SKM-1 (cell line): Measurements from ENCODE around the gene LMCD1.

ENCODE experiments used
- DNase-seq: peaks from one replicate; lab custom pipeline; 2025; ENCODE audit not compliant: unreplicated experiment; lab: John Stamatoyannopoulos, UW

LMCD1 gene

DNA sequence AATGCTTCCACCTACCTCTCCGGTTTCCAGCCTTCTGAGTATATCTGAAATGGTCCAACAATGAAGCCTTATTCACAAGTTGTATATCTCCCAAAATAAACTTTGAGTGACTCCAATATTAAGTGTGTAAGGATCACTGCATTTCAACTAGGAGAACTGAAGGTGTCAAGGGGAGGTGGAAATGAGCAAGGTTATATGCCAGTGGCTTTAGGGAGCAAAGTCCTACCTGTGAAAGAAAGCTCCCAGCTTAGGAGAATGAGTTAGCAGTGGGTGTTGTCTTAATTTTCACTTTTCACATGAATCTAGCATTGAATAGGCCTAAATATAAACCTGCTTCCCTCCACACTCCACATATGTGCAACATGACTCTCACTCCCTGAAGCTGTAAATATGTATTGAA, 29.0 kb downstream of the LMCD1 start:
- no peak for DNase-seq

DNA sequence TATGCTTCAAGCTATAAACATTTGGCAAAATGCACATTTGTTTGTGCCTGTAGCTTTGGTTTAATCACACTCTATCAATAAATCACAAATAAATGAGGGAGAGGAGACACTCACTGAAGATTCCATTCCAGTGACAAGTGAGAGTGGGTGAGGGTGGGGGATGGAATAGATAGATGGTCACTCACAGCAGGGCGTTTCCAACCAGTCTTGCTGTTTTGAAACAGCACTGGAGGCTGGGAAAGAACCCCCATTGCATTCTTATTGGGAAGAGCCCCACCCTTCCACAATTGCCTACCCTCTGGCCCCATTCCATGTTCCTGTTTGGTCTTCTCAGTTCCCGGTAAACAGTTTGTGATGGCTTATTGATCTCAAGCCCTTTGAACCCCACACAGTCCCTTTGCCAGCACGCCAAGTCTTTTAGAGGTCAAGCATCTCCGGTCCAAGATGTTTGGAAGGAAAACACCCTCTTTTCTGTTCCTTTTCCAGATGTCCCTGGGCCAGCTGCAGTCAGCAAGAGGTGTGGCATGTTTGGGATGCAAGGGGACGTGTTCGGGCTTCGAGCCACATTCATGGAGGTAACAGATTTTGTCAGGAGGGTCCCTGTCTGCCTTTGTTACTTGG, 30.7 kb downstream of the LMCD1 start:
- DNase-seq = no peak

DNA sequence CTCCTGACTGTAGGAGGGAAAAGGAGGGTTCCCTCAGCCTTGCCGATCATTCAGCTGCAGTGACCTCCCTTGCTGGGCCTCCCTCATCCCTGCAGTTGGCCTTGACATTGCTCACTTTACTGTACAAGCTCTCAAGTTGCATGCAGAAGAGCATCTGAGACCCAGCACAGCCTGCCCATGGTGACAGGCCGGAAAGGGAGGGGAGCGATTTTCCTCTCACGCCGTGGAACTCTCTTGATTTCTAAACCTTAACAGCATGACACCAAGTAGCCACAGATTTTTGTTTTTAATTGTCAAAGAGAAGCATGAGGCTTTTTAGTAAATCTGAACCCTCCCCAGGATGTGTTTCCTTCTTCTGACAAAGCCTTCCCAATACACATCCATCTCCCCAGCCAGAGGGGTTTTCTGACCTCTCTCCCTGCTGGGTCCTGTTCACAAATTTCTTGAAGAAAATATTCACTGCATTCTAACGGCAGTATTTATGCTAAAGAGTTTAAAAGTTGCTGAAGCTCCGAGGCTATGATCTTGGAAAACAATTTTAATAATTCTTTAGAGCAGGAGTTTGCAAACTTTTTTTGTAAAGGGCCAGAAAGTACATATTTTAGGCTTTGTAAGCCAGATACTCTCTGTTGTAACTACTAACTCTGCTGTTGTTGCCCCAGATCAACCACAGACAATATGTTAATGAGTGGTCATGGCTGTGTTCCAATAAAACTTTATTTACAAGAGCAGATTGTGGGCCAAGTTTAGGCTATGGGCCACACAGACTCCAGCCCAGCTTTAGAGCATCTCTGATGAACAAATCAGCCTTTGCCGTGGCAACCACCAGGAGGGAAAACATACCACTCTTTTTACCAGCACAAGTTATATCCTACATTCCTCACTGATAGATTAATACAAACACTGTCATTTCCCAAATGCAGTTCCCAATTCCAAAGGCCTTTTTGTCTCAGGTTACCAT, 34.8 kb downstream of the LMCD1 start:
- DNase-seq = no peak

DNA sequence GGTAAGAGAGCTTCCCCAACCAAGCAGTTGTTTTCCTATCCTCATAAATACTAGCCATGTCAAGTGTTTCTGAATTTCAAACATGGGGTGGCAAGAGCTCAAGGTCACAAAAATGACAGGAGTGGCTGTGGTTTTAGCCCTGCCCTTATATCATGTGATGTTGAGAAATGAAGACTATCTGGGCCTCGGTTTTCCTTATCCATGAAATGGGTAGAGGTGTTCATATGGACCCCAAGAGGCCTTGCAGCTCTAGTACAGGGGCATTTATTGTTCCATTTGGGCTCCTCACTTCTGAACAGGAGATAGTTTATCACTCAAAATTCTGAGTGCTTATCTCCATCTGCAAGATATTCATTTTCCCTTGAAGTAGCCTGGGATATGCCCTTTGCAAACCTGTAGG, 35.8 kb downstream of the LMCD1 start:
- DNase-seq = no peak

DNA sequence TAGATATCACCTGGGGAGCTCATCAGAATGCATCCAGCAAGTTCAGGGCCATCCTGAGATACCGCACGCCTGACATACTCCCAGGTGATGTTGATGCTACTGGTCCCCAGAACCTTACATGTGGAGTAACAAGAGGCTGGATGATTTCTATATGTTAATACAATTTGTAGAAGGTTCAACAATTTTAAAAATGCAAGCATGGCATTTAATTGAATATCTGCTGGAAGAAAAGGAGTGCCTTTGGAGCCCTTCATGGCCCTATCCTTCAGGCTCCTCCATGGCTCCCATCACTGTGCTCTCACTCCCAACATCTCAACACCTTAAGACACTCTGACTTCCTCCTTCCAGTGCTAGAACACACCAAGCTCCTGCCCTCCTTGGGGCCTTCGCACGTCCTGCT, 36.6 kb downstream of the LMCD1 start:
- DNase-seq = no peak

DNA sequence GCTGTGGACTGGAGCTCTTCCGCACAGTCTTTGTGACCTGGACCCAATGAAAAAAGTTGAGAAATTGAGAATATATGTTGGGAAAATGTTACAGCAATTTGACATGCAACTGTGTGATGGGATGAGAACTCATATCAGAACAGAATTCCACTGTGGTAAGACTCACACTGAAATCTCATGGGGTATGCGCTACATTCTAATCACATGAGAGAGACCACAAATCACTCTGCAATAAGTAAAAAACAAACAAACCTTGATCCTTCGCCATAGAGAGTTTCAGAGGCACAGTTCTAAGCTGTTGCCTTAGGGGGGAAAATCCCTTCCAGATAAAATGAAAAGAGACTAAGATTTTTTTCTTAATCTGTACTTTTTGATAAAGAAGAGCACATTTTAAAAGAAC, 37.3 kb downstream of the LMCD1 start:
- no peak for DNase-seq

DNA sequence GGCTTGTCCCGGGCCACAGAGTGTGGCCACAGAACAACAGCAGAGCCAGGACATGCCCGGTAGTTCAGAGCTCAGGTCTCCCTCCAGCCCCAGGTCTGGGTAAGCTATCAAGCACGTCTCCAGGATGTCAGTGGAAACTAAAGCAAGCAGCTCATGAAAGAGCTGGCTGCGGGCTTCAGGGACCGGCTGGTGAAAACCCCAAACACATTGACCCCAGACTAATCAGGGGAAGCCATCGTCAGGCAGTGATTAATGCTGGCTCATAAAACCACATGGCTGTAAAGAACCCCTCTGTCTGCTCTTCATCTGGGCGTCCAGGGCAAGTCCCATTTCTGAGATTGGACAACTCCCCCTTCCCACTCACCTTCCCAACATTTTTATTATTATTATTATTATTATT, 37.8 kb downstream of the LMCD1 start:
- no peak for DNase-seq

DNA sequence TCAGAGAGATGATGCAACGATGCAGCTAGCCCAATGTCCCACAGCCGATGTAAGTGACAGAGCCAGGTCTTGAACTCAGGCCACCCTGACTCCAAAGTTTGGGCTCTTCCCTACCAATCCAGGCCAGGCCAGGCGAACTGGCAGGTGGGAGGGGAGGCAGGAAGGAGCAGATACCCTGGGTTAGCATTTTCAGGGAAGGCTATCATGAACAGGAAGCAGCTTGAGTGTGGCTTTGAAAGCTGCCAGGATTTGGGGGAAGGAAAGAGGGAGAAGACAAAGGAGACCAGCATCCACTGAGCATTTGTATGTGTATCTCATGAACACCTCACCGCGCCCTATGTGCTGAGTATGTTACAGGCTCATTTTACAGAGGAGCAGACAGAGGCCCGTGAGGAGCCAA, 38.8 kb downstream of the LMCD1 start:
- no peak for DNase-seq

DNA sequence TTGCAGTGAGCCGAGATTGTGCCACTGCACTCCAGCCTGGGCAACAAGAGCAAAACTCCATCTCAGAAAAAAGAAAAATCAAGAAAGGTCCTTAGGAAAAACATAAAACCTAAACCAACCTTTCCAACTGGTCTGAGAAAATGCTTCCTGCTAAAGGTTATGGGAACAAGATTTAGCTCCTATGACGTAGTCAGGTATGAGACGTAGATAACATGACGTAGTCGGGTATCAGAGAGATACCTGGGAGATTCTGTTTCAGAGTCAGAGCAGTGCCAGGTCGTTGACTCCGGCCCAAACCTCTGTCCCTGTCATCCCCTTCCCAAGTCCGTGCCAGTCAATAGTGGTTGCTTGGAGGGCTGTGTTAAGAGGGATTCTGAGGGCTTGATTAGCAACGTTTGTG, 39.9 kb downstream of the LMCD1 start:
- DNase-seq = no peak

DNA sequence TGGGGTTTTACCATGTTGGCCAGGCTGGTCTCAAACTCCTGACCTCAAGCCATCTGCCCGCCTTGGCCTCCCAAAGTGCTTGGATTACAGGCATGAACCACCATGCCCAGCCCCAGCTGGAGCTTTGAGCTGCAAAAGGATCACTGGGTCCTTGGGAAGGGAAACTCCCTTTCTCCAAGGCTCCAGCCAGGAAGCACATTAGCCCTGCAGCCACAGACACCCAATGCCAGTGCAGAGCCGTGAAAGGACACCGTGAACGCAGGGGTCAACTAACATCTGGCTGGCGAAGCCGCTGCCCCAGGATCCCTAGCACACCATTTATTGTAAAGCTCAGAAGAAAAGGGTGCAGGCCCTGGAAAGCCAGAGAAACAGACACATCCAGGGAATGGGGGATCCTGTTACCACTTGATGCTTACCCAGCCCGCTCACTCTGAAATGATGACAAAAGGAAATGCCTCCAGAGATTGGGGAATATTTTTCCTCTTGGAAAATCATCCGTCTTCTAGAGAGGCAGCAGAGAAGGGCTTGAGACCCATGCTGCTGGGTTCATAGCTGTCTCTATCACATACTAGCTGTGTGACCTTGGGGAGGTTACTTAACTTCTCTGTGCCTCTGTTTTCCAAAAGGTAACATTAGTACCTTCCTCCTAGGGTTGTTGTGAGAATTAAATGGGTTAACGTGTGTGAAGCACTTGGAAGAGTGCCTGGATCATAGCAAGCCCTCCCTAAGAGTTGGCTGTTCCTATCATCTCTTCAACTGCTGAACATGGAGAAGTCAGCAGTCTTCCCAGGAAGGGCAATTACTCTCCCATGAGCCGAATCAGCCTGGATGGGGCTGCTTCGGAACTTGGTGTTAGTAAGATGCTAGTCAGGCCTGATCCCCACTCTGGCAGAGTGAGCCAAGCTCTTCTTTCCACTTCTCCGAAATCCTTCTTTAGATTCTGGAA, 40.8 kb downstream of the LMCD1 start:
- no peak for DNase-seq

DNA sequence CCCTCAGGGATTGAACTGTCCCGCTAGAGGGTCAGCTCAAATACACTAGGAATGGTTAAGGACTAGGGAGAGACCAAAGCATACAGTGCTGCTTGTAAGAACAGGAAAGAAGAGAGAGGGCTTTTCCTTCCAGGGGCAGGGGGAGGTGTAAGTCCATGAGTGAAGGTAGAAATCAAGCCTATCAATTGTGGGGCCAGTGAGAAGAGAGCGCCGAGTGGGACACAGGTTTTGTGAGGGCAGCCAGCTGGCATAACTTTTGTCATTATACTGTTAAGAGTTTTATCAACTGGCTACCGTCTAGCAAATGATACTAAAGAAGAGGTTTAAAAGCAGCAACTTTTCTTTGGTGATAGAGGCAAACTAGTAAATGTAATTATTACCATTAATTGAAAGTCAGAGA, 45.0 kb downstream of the LMCD1 start:
- no peak for DNase-seq

DNA sequence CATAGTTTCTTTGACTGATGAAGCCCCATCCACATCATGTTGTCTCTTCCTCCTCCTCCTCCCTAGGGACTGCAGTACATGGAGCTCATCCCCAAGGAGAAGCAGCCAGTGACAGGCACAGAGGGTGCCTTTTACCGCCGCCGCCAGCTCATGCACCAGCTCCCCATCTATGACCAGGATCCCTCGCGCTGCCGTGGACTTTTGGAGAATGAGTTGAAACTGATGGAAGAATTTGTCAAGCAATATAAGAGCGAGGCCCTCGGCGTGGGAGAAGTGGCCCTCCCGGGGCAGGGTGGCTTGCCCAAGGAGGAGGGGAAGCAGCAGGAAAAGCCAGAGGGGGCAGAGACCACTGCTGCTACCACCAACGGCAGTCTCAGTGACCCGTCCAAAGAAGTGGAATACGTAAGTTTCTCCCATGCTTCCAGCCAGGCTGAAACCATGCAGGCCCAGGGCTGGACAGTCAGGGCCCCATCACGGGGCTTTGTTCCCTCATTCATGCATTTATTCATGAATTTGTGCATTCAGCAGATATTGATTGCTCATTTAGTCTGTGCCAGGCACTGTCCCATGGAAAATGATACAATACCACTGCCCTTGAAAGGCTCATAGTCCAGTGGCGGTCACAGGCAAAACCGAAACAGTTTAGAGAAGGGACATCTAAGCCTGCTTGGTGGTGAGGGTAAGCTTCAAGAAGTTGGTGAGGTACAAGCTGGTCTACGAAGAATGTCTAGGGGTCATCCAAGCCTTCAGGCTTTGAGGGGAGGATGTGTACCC, 47.1 kb downstream of the LMCD1 start:
- no peak for DNase-seq

DNA sequence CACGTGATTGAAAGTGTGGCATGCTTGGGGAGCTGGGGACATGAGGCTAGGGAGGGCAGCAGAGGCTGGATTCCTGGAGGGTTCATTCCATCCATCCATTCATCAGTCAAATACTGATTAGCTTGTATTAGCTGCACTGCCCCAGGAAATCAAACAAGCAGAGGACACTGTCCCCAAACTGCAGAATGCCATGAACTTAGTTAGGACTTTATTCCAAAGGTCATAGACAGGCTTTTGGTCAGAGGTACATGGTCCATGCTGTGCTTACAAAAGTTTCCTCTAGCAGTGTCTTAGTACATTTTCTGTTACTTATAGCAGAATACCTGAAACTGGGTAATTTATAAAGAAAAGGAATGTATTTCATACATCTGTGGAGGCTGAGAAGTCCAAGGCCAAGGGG, 47.7 kb downstream of the LMCD1 start:
- no peak for DNase-seq

DNA sequence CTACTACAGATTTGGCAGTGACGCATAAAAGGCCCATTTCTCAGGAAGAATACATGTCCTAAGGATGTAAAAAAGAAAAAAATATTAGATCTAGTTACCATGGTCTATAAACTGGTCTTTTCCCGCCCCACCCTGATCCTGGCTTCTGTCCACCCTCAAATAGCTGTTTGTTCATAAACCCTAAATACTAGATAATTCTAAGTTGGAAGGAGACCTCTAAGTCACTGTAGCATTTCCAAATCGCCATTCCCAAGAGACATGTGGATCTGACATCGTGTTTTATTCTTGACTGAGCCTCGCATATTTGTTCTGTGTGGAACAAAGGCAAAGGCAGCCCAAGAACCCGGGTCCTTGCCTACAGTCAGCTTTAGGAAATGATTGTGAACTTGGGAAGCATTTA, 49.0 kb downstream of the LMCD1 start:
- no peak for DNase-seq

DNA sequence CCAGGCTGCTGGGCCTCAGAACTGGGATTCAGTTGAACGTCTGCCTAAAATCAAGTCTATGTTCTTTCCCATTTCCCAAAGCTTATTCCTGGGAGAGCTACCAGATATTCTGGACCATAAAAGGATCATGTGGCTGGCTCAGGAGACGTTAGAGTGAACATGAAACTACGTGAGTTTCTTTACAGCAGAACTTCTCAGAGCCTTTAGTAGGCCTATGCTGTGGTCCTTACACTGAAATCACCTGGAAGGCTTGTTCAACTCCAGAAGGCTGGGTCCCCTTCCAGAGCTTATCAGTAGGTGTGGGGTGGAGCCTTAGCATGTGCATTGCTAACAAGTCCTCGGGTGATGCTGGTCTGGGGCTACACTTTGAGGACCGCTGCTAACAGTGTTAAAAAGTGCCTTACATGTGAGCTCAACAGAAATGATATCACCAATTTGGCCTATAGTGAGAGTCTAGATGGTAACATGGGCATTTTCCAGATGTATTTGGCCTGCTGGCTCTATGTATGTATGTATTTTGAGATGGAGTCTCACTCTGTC, 50.7 kb downstream of the LMCD1 start:
- no peak for DNase-seq

DNA sequence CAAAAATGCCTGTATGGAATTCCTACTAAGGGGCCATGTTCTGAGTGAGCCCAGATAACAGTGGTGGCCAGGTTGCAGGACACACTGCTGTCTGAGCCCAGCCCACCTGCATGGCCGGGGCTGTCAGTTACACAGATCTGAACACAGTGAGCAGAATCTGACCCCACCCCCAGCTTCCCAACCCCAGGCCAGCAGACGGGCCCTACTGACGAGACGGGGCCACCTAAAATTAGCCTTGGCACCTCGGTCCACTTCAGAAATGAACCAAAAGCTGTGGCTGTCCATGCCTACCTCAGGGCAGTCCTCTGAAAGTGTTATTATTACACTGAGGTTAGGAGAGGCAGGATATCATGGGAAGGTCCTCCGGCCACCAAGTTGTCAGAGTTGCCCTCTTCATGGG, 51.8 kb downstream of the LMCD1 start:
- DNase-seq = no peak

DNA sequence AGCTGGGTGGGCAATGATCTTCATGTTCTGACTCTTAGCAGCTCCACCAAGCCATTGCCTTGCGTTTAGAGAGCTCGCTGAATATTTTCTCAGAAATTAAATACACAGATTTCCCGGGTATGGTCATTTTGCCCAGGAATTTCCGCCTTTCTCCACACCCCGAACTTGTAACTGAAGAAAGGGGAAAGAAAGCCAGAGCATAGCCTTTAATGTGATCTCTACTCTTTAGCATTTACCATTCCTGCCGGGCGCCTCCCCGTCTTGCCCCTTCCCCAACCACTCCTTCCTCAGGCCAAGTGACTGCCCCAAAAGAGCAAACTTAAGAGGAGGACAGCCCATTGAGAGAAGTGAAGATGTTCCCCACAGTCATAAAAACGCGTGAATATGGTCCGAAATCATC, 53.1 kb downstream of the LMCD1 start:
- no peak for DNase-seq

DNA sequence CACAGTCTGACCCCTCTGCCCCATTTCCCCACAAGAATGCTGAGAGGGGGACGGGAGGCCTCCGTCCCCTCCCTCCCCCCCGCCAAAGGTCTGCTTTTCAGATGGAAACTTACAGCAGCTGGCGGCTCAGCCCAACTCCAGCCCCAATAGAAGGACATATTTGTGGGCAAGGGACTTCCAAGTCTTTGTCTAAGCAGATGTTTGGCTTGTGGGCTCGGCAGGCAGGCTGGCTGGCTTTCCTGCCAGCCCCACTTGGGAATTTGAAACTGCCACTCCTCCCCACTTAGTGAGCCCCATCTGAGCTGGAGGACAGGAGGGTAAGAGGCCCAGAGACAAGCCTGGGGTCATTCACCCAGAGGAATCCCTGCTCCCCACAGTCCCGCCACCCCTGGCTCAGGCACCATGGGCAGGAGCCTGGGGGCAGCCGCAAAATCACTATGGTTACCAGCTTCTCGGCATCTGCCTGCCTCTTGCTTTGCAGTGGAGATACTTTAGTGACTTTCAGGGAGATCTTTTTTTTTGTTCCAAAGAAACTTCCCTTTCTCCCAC, 53.6 kb downstream of the LMCD1 start:
- no peak for DNase-seq

DNA sequence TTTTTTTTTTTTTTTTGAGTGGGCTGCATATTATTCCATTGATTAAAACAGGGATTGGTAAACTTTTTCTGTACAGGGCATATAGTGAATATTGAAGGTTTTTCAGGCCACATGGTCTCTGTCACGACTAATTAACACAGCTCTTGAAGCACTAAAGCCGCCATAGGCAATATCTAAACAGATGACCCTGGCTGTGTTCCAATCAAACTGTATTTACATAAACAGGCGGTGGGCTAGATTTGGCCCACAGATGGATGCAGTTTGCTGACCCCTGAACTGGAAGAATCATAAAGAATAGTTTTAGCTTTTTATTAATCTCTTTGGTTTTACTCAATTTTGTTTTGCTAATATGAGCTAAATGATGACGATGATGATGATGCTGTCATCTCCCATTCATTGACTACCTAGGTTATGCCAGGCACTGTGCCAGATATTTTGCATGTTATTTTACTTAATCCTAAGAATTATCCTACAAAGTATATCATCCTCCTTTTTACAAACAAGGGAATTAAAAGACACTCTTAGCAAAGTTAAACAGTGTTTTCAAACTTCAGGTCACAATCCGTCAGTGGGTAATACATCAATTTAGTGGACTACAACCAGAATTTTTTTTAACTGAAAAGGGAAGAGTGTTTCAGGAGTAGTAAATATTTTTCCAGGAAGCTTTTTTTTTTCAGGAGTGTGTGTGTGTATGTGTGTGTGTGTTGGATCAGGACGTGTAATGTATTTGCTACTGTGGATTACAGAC, 54.3 kb downstream of the LMCD1 start:
- DNase-seq = no peak

DNA sequence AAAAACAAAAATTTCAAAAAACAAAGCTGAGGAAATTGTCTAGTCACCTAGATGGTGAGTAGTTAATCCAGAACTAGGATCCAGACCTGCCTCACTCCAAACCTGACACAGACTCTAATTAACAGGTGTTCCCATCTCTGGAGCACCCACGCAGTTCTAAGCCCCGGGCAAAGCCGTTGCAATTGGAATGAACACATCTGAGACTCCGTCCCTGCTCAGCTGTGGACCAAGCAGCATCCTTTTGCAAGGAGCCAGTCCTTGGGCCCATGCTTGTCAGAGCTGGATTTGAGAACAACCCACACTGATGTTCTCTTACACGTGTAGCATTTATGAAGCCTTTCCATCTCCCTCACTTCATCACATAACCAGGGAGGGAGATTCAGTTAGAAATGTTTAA, 54.8 kb downstream of the LMCD1 start:
- no peak for DNase-seq
